Endometrial microvascular endothelial cells (primary cell): ENCODE measurements around the gene PRDX2. TPM values are rescaled to one million over a fixed set of nuclear protein-coding genes. Genes with fewer than 3 reads are reported as not detected.

Experiments used
- in situ Hi-C: cut with HindIII; loops from 2 replicates; pipeline ENCODE4 v1.10.0; 2017; ENCODE audit warnings: low sequenced_read_pairs, low pct_unique_long_range_greater_than_20kb; ENCODE audit errors: inconsistent ontology term
- total RNA-seq: library from RNA; depleted of rRNA; stranded (reverse); fragments of >200 nt; gene quantifications from one replicate; pipeline ENCODE4 v1.2.3, GENCODE V29; 2015; ENCODE audit errors: inconsistent ontology term

Gene PRDX2
- total RNA-seq, 1 donor from 2014 or later: 259 TPM

GRCh38 chr19:12784394-12784870, 17.2 kb downstream of the PRDX2 start:
- in situ Hi-C loops: no loop called here

GRCh38 chr19:12783849-12784393, 17.7 kb downstream of the PRDX2 start:
- in situ Hi-C loops: no loop called here

DNA sequence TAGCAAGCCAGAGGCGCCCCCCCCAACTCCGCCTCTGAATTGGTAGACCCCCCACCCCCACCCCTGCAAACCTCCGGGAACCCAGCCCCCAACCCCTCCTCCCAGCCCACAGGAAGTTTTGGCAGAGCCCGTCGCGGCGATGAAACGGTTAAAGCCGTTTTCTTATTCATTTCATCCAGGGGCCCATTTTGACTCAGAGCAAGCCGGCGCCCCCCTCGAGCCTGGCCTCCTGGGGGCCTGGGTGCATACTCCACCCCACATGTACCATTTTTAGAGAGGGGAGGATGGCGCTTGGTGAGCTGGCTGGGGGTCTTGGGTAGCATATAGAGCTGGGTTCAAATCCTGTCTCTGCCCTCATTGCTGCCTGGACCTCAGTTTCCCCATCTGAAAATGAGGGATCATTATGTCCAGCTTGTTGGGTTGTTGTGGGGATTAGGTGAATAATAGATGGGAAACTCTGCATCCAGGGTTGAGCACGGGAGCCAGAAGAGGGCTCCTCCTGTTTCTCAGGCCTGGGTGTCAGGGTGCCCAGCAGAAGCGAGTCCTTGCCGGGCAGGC, 18.2 kb downstream of the PRDX2 start:
- in situ Hi-C loops: no loop called here

DNA sequence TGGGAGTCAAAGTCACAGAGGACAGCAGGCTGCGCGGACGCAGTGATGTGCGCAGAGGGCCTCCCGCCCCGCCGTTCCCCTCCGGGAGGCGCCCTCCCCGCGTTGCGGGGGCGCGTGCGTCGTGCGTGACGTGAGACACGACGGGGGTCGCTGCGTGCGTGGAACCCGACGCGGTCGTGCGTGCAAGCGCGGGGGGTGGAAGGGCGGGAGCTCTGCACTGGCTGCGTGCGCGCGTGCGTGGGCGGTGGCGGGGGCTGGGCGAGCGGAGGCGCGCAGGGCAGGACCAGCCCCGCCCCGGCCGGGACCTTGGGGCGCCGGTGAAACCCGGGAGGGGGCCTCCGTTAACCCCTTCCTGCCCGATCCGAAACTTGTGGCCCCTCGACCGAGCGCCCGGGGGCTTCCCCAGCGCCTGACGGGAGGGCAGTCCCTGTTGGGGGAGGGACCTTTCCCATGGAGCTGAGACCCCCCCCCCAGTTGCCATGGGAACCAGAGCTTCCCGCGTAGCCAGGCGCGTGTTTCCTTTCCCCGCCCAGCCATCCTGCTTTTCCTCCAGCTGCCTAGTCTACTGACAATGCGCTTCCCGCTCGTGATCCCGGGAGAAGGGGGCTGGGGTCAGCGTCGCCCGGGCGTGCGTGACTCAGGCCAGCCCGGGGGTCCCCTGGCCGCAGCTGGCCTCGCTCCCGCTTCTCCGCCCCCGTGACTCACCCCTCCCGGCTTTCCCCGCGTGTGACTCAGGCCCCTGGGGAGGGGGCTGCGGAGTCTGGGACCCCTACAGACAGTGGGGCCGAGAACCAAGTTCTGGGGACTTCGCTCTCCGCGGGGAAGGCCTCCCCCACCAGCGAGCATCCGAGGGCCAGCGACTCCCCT, 18.9 kb downstream of the PRDX2 start:
- in situ Hi-C loops: no loop called here

- in situ Hi-C loops: no loop called here
Observed at GRCh38 chr19:12782174-12782423, 19.5 kb downstream of the PRDX2 start.

- in situ Hi-C loops: no loop called here
Observed at GRCh38 chr19:12779162-12779993, 22.2 kb downstream of the PRDX2 start.

- in situ Hi-C loops: no loop called here
Observed at GRCh38 chr19:12778905-12779161, 22.8 kb downstream of the PRDX2 start.

- in situ Hi-C loops: no loop called here
Observed at GRCh38 chr19:12778017-12778904, 23.3 kb downstream of the PRDX2 start.

GRCh38 chr19:12777217-12778016, 24.2 kb downstream of the PRDX2 start:
- in situ Hi-C loops: no loop called here

GRCh38 chr19:12774588-12775555, 26.7 kb downstream of the PRDX2 start, which contains the start of gene HOOK2:
Gene HOOK2, minus strand, starts transcription at chr19:12775552. Its CDS starts 103 bp downstream, at chr19:12775449.
- in situ Hi-C loops: no loop called here

DNA sequence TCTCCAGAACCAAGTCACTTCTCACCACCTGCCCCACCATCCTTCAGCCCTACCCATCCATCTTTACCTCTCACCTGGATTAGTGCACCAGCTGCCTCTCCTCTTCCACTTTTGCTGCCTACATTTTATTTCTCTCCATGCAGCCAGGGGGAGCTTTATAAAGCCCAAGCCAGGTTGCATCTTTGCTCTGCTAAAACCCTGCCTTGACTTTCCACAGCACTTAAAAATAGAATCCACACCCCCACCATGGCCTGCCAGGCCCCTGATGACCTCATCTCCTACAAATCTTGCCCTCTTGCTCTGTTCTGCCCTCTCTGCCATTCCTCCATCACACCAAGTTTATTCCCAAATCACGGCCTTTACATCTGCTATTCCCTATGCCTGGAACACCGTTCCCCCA, 28.0 kb downstream of the PRDX2 start:
- in situ Hi-C loops: no loop called here

GRCh38 chr19:12772323-12772722, 29.3 kb downstream of the PRDX2 start:
- in situ Hi-C loops: no loop called here

DNA sequence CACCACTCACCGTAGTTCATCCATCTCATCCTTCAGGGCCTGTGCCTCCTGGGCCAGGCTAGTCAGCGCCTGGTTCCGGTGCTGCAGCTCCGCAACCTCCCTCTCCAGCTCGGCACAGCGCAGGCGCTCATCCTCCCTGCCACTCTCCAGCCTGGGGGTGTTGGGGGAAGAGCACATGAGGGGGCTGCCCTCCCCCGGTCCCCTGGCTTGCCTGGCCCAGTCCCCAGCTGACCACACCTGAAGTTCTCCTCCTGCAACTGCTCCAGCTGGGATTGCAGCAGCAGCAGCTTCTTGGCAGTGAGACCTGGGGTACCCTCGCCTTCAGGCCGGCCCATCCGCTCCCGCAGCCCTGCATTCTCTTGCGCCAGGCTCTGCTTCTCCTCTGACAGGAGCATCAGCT, 30.7 kb downstream of the PRDX2 start:
- in situ Hi-C loops: no loop called here

DNA sequence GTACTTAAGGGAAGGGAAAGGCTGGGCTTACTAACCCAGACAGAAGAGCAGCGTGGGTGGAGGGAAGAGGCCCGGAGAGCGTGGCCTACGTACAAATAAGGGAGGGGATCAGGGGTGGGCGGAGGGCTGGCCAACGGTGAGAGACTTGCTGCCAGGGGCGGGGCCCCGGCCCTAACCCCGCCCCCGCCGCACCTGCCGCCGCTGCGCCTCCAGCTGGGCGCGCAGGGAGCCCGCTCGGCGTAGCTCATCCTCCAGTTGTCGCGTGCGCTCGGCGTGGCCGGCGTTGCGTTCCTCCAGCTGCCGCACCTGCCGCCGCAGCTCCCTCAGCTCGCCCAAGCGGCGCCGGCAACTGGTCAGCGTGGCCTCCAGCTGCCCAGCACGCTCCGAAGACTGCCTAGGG, 31.9 kb downstream of the PRDX2 start:
- in situ Hi-C loops: no loop called here

DNA sequence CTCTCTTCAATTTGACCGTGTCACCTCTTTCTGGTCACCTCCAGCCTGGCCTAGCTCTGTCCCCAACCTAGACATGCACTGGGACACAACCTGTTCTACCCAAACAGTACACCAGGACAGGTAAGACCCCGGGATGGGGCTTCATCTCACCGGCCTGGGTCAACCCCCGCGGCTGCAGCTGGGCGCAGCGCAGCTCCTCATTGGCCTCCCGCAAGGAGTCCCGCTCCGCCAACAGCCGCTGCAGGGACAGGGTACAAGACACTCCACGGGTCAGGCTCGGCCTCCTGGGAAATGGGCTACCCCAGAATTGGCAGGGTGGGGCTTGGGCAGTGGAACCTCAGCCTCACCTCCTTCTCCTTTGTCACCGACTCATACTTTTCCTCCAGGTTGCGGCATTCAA, 33.9 kb downstream of the PRDX2 start:
- in situ Hi-C loops: no loop called here

- in situ Hi-C loops: no loop called here
Observed at GRCh38 chr19:12767150-12767549, 34.5 kb downstream of the PRDX2 start.

DNA sequence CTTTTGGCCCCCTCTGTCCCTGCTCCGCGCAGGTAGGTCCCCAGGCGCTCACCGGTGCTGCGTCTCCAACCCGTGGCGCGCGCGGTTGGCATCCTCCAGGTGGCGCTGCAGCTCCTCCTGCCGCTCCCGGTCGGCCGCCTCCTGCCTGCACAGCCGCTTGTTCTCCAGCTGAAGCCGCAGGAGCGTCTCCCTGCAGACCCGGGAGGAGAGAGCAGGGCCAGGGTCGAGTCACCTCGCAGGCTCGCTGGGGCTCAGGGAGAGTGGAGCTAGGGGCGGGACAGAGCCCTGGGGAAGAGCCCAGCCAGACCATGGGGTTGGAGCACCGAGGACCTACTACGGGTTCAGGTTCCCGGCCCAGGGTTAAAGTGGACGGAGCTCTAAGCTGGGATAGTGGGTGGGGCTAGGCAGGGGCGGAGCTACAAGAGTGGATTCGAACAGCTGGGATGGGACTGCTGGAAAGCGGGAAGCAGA, 35.5 kb downstream of the PRDX2 start:
- in situ Hi-C loops: no loop called here
